Loucy (cell line): ENCODE measurements around the gene POC1A.
"Not testable (repeated sequence)": the region's sequence is repeated elsewhere in the genome, so short reads cannot be mapped to it uniquely, and the experiment has no call there.

Experiments used
- EZH2phosphoT487 ChIP-seq: fragments of 200-600 bp; IDR thresholded peaks from 2 replicates; pipeline ENCODE4 v1.6.1; 2018; ENCODE audit warnings: antibody characterized with exemption, mild to moderate bottlenecking, moderate library complexity, borderline replicate concordance
- TF ChIP-seq, protein P1 (sequence below): fragments of 200-600 bp; sonication (generic); conservative IDR thresholded peaks from 2 replicates; pipeline ENCODE4 v1.5.1; 2014; ENCODE audit warnings: mild to moderate bottlenecking, antibody characterized with exemption, low read length

DNA sequence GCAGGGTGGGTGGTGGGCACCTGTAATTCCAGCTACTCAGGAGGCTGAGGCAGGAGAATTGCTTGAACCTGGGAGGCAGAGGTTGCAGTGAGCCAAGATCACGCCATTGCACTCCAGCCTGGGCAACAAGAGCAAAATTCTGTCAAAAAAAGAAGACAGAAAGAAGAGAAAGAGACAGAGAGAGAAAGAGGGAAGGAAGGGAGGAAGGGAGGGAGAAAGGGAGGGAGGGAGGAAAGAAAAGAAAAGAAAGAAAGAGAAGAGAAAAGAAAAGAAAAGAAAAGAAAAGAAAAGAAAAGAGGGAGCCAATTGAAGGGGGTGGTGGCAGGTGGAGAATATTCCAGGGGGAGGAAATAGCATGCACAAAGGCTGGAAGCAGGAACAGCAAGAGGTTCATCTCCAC lies 111.2 kb downstream of the POC1A start:
- TF ChIP-seq, protein P1, sequence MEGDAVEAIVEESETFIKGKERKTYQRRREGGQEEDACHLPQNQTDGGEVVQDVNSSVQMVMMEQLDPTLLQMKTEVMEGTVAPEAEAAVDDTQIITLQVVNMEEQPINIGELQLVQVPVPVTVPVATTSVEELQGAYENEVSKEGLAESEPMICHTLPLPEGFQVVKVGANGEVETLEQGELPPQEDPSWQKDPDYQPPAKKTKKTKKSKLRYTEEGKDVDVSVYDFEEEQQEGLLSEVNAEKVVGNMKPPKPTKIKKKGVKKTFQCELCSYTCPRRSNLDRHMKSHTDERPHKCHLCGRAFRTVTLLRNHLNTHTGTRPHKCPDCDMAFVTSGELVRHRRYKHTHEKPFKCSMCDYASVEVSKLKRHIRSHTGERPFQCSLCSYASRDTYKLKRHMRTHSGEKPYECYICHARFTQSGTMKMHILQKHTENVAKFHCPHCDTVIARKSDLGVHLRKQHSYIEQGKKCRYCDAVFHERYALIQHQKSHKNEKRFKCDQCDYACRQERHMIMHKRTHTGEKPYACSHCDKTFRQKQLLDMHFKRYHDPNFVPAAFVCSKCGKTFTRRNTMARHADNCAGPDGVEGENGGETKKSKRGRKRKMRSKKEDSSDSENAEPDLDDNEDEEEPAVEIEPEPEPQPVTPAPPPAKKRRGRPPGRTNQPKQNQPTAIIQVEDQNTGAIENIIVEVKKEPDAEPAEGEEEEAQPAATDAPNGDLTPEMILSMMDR: not testable (repeated sequence)
- TF ChIP-seq EZH2phosphoT487: not testable (repeated sequence)
